T47D (cell line): ENCODE results near the gene HINT2.

Experiments used
- DNase-seq, 2 experiments: peaks; one replicate each; pipeline versions ENCODE4 v3.0.0 to v3.0.0-alpha.2; 2011 to 2012; ENCODE audit warnings: low read depth in 1 of 2, low spot score in 1 of 2
- JUND ChIP-seq: IDR thresholded peaks from 2 replicates; pipeline ENCODE4 v1.6.1; 2012; ENCODE audit warnings: low read depth
- in situ Hi-C: cut with HindIII; loops from 2 replicates; pipeline ENCODE4 v1.10.0; 2016; ENCODE audit warnings: low sequenced_read_pairs, low pct_unique_long_range_greater_than_20kb

HINT2 gene

DNA sequence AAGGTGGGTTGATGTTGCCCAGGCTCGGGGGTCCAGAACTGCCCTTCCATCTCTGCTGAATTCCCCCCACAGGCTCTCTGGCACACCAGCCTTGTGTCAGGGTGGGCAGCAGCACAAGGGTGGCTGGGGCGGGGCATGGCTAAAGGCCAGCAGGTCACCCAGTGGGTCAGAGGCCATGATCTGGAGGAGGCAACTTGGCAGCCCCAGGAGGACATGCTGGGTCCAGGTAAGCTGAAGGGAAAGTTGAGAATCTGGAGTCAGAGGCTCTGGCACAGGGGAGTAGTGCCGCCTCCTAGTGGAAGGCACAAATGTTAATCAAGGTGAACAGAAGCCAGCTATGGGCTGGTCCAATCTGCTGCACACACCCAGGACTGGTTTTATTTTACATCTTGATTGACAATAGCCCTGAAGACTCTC lies 20.4 kb upstream of the HINT2 start:
- peak in 1 of 2 experiments; percentile 37 for DNase-seq
- no peak for TF ChIP-seq JUND
- in situ Hi-C loops: no loop called here

DNA sequence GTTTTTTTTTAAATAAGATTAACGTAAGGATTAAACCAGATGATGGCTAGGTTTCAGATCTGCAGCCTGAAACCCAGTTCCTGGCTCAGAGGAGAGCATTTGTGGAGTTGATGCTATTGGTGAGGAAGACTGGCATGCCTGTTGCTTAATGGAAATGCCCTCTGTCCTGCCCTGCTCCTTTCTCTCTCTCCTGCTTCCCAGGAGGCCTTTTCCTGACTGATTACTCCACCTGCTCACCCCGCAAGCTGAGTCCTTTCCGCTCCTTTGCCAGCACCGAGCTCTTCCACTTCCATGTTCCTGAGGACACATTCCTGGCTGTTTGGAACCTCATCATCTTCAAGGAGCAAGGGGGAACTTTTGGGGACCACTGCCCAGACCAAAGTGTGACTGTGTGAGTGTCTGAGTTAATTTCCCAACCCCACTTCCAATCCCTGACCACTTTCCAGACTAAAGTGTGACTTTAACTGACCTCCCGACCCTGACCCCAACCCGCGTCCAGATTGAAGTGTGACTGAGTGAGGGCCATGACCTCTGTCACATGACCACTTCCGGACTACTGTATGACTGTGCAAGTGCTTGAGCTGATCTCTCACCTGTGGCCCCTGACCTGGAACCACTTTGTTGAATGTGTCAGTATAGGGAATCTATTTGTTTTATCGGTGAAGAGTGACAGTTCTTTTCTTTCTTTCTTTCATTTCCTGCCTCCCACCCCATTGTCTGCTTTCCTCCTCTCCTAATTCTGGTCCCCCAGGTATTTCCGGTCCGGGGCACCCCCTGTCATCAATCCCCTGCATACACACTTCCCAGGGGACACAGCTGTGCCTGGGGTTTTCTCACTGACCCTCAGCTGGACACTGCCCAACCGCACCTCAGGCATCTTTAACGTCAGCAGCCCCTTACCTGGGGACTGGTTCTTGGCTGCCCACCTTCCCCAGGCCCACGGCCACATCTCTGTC lies 19.7 kb upstream of the HINT2 start:
- no peak for DNase-seq

DNA sequence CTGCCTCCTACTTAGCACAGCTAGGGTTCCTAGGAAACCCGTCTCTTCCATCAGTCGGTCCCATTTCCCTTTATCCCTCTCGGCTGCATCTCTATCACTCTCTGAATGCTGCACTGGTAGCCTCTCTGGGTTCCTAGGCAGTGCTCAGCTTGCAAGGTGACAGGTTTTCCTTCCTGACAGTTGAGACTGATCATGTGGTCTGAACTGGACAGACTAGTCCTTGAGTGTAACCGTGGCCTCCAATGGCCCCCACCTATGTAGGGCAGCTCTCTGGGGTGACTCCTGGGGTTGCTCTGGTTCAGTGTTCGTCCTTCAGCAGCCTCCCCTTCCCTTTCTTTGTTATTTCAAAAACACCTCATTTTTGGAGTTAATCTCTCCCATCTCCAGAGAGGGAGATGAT lies 18.0 kb upstream of the HINT2 start:
- DNase-seq: peak; percentile 56 to 87
- in situ Hi-C loops: no loop called here
- no peak for TF ChIP-seq JUND

More for the DNA sequence above, 19.7 kb upstream of the HINT2 start:
- TF ChIP-seq JUND: no peak
- in situ Hi-C loops: no loop called here

DNA sequence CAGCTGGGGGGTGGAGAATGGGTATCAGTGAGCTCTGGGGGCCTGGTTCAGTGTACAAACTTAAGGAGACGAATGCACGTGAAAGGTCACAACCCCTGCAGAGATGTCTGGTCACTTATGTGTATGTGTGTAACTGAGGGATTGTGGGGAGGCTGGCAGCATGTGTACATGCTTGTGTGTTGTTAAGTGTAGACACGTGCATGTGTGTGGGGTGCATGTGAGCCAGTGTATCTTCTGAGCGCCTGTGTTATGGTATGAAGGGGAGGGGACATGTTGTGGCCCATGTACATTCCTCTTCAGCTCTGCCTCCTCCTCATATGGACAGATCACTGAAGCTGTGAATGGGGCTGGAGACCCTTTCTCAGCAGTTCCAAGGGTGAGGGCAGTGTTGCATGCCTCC lies 16.2 kb upstream of the HINT2 start:
- in situ Hi-C loops: no loop called here
- no peak for TF ChIP-seq JUND

DNA sequence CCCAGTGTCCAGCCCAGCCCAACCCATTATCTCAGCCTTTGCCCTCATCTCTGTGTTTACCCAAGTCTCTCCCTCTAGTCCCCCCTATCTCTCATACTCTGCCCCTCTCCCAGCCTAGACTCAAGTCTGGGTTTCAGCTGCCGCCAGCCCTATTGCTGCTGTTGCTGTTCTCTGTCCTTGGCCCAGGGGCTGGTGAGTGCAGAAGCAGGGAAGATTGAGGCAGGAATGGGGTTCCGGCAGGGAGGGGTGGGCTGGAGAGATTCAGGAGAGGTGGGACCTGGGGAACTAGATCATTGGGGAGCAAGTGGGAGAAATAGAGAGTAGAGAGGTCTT lies 14.9 kb upstream of the HINT2 start:
- in situ Hi-C loops: no loop called here
- DNase-seq: no peak
- no peak for TF ChIP-seq JUND

More for the DNA sequence above, 16.2 kb upstream of the HINT2 start:
- no peak for DNase-seq

DNA sequence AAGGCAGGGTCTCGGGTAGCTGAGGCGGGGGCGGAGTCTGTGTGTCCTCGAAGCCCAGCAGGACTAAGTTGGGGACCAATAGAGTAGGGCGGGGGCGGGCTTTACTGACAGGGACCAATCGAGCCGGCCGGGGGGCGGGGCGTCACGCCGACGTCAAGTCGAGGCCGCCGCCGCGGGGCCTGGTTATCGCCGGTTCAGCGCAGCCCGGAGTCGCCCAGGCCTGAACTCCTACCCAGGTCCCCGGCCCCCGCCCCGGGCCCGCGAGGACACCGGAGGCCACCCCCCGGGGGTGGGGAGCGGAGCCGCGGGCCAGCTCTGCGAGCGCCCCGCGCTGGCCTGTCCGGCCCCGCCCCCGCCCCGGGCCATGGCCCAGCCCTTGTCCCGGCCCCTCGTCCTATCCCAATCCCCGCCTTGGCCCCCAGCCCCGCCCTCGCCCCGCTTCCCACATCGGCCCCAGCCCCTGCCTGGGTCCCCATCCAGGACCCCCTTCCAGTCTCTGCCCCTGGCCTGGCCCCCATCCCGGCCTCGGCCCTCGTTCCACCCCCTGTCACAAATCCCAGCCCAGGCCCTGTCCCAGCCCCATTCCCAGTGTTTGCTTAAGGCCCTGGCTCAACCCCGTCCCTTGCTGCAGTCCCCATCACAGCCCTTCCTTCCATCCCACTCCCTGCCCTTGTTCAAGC lies 14.4 kb upstream of the HINT2 start, which contains the start of gene TMEM8B:
TMEM8B (plus strand) TSS at position 145 of the 680 bp plus-strand sequence; CDS start at position 365, 220 bp downstream.
- no peak for TF ChIP-seq JUND
- in situ Hi-C loops: no loop called here
- DNase-seq: peak; percentile 82 to 86

DNA sequence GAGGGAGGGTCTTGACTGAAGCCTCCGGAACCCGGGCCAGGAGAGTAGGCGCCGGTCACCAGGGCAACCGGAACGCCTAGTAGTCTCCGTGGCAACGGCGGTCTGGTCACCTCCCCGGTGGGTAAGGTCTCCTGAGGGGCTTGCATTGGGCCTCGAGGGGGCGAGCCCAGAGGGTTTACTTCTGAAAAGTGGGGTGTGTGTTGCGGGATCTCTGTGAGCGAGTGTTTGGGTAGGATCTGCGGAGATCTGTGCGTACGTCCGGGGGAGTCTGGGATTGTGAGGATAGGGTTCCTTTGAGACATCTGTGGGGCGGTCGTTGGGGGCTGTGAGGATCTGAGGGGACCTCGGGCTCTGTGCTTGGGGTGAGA lies 13.9 kb upstream of the HINT2 start, which contains the start of gene FAM221B:
FAM221B (minus strand) TSS at position 17 of the 368 bp plus-strand sequence. CDS start 2,571 bp downstream, outside the sequence.
- no peak for TF ChIP-seq JUND
- in situ Hi-C loops: no loop called here
- DNase-seq: no peak

DNA sequence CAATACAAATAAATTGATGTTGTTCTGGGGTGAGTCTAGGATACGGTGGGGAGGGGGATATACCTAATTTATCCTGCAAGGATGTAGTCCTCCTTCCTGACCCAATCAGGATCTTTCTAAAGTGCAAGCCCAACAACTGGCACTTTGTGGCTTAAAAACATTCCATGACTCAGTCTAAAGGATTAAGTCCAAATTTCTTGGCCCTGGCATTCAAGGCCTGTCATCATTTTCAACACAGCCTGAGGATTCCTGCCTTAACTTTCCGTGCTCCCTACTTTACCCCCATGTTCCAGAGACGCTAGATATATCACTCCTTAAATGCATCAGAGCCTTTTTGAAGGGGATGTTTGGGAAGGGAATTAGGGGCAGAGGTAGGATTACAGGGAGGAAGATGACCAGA lies 12.6 kb upstream of the HINT2 start:
- TF ChIP-seq JUND: no peak
- DNase-seq: no peak
- in situ Hi-C loops: no loop called here

DNA sequence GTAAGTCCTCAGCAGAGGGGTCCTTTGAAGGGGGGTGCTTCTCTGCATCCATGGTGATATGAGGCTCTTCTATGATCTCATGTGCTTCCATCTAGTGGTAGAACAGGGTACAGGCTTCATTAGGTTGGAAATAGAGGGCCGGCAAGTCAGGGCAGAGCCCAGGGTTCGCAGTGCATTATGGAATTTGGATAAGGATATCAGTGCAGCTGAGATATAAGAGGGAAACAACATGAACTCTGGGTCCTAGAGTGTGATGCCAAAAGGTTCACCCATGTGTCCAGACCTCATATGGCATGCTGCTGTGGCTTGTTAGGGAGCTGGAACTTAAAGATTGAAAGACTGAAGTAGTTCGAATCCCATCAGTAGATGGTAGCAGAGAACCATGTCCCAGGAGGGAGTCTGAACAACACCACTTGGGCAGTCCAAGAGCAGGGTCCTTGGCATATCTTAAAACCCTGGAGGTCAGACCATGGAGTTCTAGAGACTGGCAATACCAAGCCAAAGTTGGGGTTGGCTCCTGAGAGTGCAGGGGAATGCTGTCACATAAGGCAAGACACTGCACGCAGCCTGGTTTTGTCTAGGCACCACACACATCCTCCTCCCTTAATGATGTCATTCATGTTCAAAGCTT lies 11.3 kb upstream of the HINT2 start:
- TF ChIP-seq JUND: no peak
- in situ Hi-C loops: no loop called here
- DNase-seq: peak; percentile 16 to 72

DNA sequence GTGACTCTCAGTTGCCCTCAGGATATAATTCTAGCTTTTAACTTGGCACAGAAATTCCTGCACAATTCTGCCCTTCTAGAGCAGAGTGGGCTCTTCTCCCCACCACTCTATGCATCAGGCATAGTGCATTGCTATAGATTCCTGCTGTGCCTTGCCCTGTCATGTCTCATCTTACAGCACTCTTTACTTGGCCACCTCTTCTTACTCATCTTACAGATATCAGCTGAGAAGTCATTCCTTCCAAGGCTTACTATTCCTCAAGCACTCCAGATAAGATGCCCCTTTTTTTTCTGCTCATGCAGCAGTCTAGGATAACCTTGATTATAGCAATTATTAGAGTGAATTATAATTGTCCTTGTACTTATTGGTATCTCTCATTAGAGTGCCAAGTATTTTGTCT lies 8.1 kb upstream of the HINT2 start:
- in situ Hi-C loops: no loop called here
- TF ChIP-seq JUND: no peak
- DNase-seq: no peak

DNA sequence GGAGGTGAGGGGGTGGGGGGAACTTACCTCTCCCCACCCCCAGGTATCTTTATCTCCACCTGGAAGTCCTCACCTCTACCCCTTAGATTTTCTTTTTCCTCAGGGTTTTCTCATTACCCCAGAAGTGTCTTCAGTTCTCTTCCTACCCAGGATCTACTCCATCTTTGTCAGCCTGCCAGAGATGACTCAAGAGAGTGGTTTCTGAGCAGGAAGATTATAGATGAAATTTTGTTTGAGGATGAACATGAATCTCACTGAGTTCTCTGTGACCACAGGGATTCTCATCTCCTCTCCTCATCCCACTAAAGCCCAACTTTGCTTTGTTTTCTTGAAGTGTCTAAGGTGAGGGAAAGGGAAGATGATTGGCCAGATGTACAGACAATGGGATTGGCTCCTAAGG lies 5.2 kb upstream of the HINT2 start:
- in situ Hi-C loops: no loop called here
- no peak for TF ChIP-seq JUND
- DNase-seq: no peak

DNA sequence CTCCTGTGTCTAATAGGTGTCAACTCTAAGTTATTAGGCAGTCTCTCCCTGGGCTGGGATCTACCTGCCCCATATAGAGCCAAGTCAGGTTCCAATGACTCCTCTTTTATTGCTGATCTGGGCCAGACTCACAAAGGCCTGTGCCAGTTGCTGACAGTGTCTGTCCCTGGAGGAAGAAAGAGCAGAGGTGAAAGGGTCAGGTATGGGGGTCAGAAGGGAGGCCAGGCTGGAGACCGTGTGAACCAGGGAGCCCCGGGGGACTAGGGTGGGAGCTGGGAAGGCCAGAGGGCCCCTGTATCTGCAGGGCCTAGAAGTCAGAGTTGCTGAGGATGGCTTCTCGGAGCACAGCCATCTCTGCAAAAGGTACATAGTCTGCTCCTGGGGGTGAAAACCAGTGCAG lies 3.5 kb upstream of the HINT2 start:
- TF ChIP-seq JUND: no peak
- DNase-seq: no peak
- in situ Hi-C loops: no loop called here

DNA sequence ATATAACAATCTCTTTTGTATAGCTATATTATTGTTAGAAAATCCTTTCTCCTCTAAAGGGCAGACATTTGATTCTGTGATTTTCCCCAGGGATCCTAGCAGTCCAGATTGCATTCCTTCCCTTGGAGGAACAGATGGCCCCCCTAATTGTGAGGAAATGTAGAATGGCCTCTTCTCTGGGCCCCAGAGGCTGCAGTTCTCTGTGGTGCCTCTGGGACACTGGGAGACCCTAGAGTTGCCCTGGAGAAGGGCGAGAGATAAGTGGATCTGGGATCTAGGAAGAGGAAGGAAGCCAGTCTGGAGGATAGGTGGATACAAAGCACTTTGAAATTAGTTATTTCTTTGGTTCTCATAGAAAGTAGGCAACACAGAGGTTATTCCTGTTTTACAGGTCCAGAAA lies 1.9 kb upstream of the HINT2 start:
- DNase-seq: peak in 1 of 2 experiments; percentile 6
- no peak for TF ChIP-seq JUND
- in situ Hi-C loops: no loop called here
